Astrocyte (in vitro differentiated cells and primary cell): ENCODE measurements around the gene LYST. TPM values are rescaled to one million over a fixed set of nuclear protein-coding genes. Genes with fewer than 3 reads are reported as not detected.

Experiments
- DNase-seq: peaks from one replicate; pipeline ENCODE4 v3.0.0-alpha.2; 2010; ENCODE audit warnings: low read depth
- FAIRE-seq: peaks from 2 replicates; lab custom pipeline; 2011; peaks lifted over from hg19 to GRCh38; lab: Jason Lieb, UNC
- H2AFZ ChIP-seq: 2 replicates; pipeline ENCODE4 v1.6.0; 2012; ENCODE audit warnings: low read depth, low read length, inconsistent platforms
- H3K27ac ChIP-seq: 2 replicates; pipeline ENCODE4 v1.5.1; 2011; ENCODE audit warnings: low read depth, low read length, inconsistent platforms
- H3K27me3 ChIP-seq: 2 replicates; pipeline ENCODE4 v1.6.0; 2011; ENCODE audit warnings: low read length, inconsistent platforms; ENCODE audit not compliant: insufficient read depth
- H3K36me3 ChIP-seq: 2 replicates; pipeline ENCODE4 v1.5.1; 2011; ENCODE audit warnings: low read length, inconsistent platforms; ENCODE audit not compliant: insufficient read depth
- H3K4me1 ChIP-seq: 2 replicates; pipeline ENCODE4 v1.5.1; 2011; ENCODE audit warnings: low read length, inconsistent platforms; ENCODE audit not compliant: insufficient read depth
- H3K4me2 ChIP-seq: 2 replicates; pipeline ENCODE4 v1.6.0; 2012; ENCODE audit warnings: low read length, inconsistent platforms
- H3K4me3 ChIP-seq: 2 replicates; pipeline ENCODE4 v1.5.1; 2011; ENCODE audit warnings: low read depth, mild to moderate bottlenecking, low read length, inconsistent platforms; ENCODE audit not compliant: insufficient read depth
- H3K79me2 ChIP-seq: 2 replicates; pipeline ENCODE4 v1.6.0; 2012; ENCODE audit warnings: mild to moderate bottlenecking, low read length, inconsistent platforms; ENCODE audit not compliant: insufficient read depth
- H3K9ac ChIP-seq: 2 replicates; pipeline ENCODE4 v1.6.0; 2012; ENCODE audit warnings: mild to moderate bottlenecking, low read length, inconsistent platforms
- H3K9me3 ChIP-seq: 2 replicates; pipeline ENCODE4 v1.5.1; 2012; ENCODE audit warnings: low read depth, mild to moderate bottlenecking, low read length, inconsistent platforms; ENCODE audit not compliant: insufficient read depth
- H4K20me1 ChIP-seq: 2 replicates; pipeline ENCODE4 v1.6.0; 2012; ENCODE audit warnings: low read length, inconsistent platforms; ENCODE audit not compliant: insufficient read depth
- H3K27ac Mint-ChIP-seq: one replicate; pipeline ENCODE4 v1.8.0; 2021; ENCODE audit warnings: mild to moderate bottlenecking, mixed read lengths; ENCODE audit not compliant: unreplicated experiment
- H3K27me3 Mint-ChIP-seq: one replicate; pipeline ENCODE4 v1.8.0; 2021; ENCODE audit warnings: low read depth, mixed read lengths; ENCODE audit not compliant: unreplicated experiment
- H3K36me3 Mint-ChIP-seq: one replicate; pipeline ENCODE4 v1.8.0; 2021; ENCODE audit warnings: low read depth, mixed read lengths; ENCODE audit not compliant: unreplicated experiment
- H3K4me1 Mint-ChIP-seq: one replicate; pipeline ENCODE4 v1.8.0; 2021; ENCODE audit warnings: low read depth, mixed read lengths; ENCODE audit not compliant: unreplicated experiment
- H3K4me3 Mint-ChIP-seq: one replicate; pipeline ENCODE4 v1.8.0; 2021; ENCODE audit warnings: mild to moderate bottlenecking, moderate library complexity, mixed read lengths; ENCODE audit not compliant: unreplicated experiment
- H3K9me3 Mint-ChIP-seq: one replicate; pipeline ENCODE4 v1.8.0; 2021; ENCODE audit warnings: mild to moderate bottlenecking, mixed read lengths; ENCODE audit not compliant: unreplicated experiment
- CTCF ChIP-seq: IDR thresholded peaks from 2 replicates; pipeline ENCODE4 v1.5.1; 2011; ENCODE audit warnings: low read depth, mild to moderate bottlenecking, inconsistent platforms, low read length, moderate library complexity; ENCODE audit not compliant: insufficient read depth
- EZH2 ChIP-seq: IDR thresholded peaks from 2 replicates; pipeline ENCODE4 v1.6.1; 2012; ENCODE audit warnings: mild to moderate bottlenecking, low read length, inconsistent platforms; ENCODE audit not compliant: insufficient read depth
- total RNA-seq: library from RNA; stranded (reverse); gene quantifications from 2 replicates; pipeline ENCODE4 v1.2.1, GENCODE V29; 2021

LYST gene
- total RNA-seq, 1 donor from 2014 or later = 15.7 TPM

- no peak overlapping the region for H3K4me3 Mint-ChIP-seq
- Histone ChIP-seq H2AFZ (no peak overlapping the region), H3K27me3 (no peaks in the 10 kb centered on the region), H3K4me3 (no peak overlapping the region), H3K27ac (no peak overlapping the region), H3K9me3 (no peaks in the 10 kb centered on the region), H3K4me2 (no peak overlapping the region), H3K9ac (no peak overlapping the region), H3K4me1 (no peaks in the 10 kb centered on the region), H3K79me2 (no peaks in the 10 kb centered on the region), H4K20me1 (no peaks in the 10 kb centered on the region), H3K36me3 (no peaks in the 10 kb centered on the region)
- no peak for TF ChIP-seq CTCF
- TF ChIP-seq EZH2 = no peak
- H3K4me1 Mint-ChIP-seq = no peaks in the 10 kb centered on the region
- no peaks in the 10 kb centered on the region for H3K36me3 Mint-ChIP-seq
- no peak for FAIRE-seq
- H3K27ac Mint-ChIP-seq = no peak overlapping the region
- no peak for DNase-seq
- H3K9me3 Mint-ChIP-seq = no peaks in the 10 kb centered on the region
- peaks cover 3% of the 10 kb centered on the region for H3K27me3 Mint-ChIP-seq
Observed at GRCh38 chr1:235873571-235873970, 6.9 kb upstream of the LYST start.

- no peak for FAIRE-seq
- Mint-ChIP-seq H3K36me3 (no peaks in the 10 kb centered on the region), H3K27me3 (peaks cover 3% of the 10 kb centered on the region), H3K4me1 (no peaks in the 10 kb centered on the region), H3K27ac (no peak overlapping the region), H3K9me3 (no peaks in the 10 kb centered on the region), H3K4me3 (no peak overlapping the region)
- Histone ChIP-seq H3K4me1 (no peaks in the 10 kb centered on the region), H3K36me3 (no peaks in the 10 kb centered on the region), H3K79me2 (no peaks in the 10 kb centered on the region), H3K27me3 (no peaks in the 10 kb centered on the region), H2AFZ (no peak overlapping the region), H3K27ac (no peak overlapping the region), H3K4me2 (no peak overlapping the region), H3K4me3 (no peak overlapping the region), H4K20me1 (no peaks in the 10 kb centered on the region), H3K9me3 (no peaks in the 10 kb centered on the region), H3K9ac (no peak overlapping the region)
- TF ChIP-seq CTCF (no peak), EZH2 (no peak)
- no peak for DNase-seq
Observed at GRCh38 chr1:235873045-235873444, 6.3 kb upstream of the LYST start.

- no peak overlapping the region for H2AFZ ChIP-seq
- H3K4me2 ChIP-seq = no peak overlapping the region
- no peak for FAIRE-seq
- no peak for DNase-seq
- no peak overlapping the region for H3K9ac ChIP-seq
- Mint-ChIP-seq H3K27ac (no peak overlapping the region), H3K4me1 (peaks cover 4% of the 10 kb centered on the region), H3K36me3 (no peaks in the 10 kb centered on the region), H3K9me3 (no peaks in the 10 kb centered on the region), H3K27me3 (peaks cover 3% of the 10 kb centered on the region), H3K4me3 (no peak overlapping the region)
- H3K4me3 ChIP-seq = no peak overlapping the region
- no peak overlapping the region for H3K27ac ChIP-seq
- no peaks in the 10 kb centered on the region for H4K20me1 ChIP-seq
- H3K27me3 ChIP-seq = no peaks in the 10 kb centered on the region
- H3K36me3 ChIP-seq = no peaks in the 10 kb centered on the region
- H3K9me3 ChIP-seq = no peaks in the 10 kb centered on the region
- H3K4me1 ChIP-seq = no peaks in the 10 kb centered on the region
- TF ChIP-seq CTCF = no peak
- no peak for TF ChIP-seq EZH2
- H3K79me2 ChIP-seq = no peaks in the 10 kb centered on the region
Observed at GRCh38 chr1:235872270-235872669, 5.6 kb upstream of the LYST start.
